GM21360 (cell line): ENCODE measurements around the gene CHAT.

ENCODE experiments used
- ATAC-seq: cut with Tn5 transposase; IDR thresholded peaks from one replicate; pipeline ENCODE4 v1.9.1; 2021; ENCODE audit warnings: mild to moderate bottlenecking, moderate library complexity; ENCODE audit not compliant: unreplicated experiment

Gene CHAT

DNA sequence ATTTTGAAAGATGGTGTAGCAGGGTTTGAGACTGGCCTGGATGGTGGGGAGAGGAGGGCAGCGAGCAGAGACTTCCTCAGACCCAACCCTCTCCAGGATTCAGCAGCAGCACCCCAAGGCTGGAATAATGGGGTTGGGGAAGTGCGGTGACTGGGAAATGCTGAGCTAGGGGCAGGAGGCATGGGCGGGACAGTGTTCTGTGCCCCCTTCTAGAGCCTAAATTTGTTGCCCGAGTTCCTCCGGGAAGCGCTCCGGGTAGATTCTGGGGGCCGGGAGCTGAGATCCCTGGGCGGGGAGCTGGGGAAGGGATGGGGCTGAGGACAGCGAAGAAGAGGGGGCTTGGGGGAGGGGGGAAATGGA, at the start of gene CHAT:
TSS of gene CHAT (plus strand) at position 156 of the 360 bp plus-strand sequence. CDS start at position 309, 153 bp downstream.
- no peak for ATAC-seq

DNA sequence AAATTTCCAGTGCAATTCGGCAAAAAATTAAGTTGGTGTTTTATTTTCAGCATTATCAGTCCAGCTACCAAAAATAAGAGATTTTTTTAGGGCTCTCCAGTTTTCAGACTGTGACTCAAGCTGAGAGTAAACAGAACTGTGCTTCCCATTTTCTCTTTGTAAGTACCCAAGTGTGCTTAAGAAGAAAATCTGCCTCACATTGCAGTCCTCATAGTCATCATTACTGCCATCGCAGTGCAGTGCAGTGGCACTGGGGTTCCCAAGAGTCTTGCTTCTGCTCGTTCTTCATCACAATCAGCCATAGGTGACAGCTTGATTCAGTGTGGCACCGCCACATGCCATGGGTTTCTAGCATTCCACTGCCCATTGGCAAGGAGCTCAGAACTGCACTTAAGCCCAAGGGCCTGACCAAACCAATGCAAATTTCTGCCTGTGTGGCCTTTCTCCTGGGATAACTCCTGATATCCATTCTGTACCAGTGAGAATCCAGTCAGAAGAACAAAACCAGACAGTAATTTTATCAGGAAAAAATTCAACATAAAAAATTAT, 49.3 kb upstream of the CHAT start:
- no peak for ATAC-seq

DNA sequence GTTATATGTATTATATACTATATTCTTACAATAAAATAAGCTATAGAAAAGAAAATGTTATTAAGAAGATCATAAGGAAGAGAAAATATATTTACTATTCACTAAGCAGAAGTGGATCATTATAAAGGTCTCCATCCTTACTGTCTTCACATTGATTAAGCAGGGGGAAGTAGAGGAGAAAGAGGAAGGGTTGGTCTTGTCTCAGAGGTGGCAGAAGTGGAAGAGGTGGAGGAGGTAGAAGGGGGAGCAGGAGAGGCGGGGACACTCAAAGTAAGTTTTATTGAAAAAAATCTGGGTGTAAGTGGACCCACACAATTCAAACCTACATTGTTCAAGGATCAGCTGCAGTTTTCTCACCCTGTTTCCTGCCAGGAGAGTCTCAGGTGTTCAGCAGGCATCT, 46.0 kb upstream of the CHAT start:
- no peak for ATAC-seq

DNA sequence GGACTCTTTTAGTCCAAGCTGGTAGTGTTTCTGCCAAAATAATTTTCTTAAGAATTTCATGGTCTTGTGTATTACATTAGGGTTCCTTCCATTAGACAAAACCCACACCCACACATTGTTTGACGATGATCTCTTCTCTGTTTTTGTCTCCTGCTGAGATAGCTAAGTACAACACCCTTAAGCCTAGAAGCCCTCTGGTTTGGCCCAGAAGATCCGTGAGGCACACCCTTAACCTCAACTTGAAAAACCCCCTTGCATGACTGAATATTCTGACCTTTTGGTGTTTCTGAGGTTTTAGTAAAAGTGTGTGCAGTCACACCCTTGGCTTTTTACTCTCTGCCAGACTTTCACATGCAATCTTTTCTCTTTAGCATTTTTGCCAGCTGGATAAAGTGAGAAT, 45.6 kb upstream of the CHAT start:
- ATAC-seq = peak; percentile 61

DNA sequence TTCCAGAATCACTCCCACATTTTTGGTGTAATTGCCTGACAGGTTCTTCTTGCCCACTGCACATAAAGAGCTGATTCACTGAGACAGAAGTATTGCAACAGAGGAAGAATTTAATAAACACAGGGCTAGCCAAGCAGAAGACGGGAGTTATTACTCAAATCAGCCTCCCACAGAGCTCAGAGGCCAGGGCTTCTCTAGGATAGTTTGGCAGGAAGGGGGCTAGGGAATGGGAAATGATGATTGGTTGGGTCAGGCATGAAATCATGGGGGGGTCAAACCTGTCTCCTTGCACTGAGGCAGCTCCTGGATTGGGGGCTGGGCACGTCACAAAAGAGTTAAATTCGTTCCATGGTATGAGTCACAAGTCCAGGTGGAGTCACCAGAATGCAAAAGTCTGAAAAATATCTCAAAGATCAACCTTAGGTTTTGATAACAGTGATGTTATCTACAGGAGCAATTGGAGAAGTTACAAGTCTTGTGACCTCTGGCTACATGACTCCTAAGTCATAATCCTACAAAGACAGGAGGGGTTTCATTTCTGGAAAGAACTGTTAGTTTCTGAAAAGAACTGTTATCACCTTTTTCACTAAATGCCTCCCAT, 44.7 kb upstream of the CHAT start:
- ATAC-seq = no peak

DNA sequence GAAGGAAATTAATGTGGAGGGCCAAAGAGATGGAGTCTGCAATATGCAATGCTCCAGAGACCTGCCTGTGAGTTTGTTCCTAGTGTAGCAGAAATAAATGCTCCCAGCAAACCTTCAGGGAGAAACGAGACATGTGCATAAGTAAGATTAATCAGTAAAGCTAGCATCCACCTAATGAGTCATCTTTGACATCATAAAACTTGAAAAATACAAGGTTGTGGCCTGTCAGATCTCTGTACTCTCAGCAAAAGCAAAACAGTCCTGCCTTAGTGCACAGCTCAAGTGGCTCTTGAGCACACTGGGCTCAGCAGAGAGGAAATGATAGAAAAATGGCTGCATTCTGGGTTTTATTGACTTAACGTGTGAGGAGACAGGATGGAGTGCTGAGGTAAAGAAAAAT, 42.4 kb upstream of the CHAT start:
- no peak for ATAC-seq

DNA sequence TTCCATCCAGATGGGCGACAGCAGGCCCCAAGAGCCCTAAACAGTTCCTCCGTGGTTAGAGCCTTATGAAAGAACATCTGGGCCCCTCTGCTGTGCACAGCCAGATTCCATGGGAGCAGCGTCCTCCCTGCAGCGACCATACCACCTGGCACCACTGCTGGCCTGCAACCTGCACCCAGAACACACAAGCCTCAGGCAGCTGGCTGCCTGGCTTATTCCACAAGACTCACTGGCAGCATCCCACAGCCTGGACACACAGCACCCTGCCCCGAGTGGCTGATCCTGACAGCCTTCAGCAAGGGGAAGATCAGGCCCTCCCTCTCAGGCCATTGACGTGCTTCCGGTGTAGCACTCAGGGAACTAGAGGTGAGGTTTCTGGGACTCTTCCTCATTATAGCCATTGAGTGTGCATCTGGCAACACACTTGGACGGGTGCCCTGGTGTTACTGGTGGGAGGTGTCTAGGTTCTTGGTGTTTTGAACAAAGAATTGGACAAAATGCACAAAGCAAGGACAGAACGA, 41.2 kb upstream of the CHAT start:
- no peak for ATAC-seq

DNA sequence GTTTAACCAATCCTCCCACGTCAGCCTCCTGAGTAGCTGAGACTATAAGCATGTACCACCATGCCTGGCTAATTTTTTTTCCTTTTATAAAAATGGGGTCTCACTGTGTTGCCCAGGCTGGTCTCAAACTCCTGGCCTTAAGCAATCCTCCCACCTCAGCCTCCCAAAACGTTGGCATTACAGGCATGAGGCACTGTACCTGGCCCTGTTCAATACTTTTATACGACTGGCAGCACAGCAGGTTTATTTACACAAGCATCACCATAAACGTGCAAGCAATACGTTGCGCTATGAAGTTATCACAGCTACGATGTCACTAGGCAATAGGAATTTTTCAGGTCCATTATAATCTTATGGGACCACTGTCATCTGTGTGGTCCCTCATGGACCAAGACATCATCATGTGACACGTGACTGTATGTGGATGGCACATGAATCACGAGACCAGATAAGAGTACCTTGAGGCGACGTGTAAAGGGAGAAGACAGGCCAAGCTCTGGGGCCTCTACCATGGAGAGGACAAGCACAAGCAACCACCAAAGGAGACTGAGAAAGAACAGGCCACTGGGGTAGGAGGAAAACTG, 38.3 kb upstream of the CHAT start:
- ATAC-seq = no peak

DNA sequence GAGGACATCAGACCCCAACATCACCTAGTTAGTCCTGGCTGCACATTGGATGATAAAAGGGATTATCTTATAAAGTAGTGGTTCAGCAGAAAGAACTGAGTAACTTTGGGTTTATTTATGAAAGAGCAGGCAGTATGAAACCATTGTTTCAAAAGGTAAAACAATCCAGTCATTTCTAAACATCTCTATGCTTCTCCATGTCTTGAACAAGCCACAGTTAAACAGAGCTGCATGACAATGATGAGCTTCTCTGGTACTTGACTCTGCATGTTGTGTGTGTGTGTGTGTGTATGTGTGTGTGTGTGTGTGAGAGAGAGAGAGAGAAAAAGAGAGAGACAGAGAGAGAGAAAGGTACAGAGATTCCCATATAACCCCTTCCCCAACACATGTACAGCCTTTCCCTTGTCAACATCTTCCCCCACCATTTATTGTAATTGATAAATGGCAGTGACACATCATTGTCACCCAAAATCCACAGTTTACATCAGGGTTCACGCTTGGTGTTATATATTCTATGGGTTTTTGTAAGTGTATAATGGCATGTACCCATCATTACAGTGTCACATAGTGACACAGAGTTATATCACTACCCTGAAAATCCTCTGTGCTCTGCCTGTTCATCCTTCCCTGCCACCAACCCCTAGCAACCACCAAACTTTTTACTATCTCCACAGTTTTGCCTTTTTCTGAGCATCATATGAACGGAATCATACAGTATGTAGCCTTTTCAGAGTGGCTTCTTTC, 36.5 kb upstream of the CHAT start:
- ATAC-seq = no peak

DNA sequence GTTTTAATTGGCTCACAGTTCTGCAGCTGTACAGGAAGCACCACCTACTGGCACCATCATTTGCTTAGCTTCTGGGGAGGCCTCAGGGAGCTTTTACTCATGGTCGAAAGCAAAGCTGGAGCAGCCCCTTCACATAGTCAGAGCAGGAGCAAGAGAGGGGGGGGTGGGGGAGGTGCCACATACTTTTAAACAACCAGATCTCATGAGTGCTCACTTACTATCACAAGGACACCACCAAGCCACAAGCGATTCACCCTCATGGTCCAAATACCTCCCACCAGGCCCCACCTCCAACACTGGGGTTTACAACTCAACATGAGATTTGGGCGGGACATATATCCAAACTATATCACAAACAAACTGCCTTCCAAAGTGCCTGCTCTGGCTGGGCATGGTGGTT, 35.4 kb upstream of the CHAT start:
- no peak for ATAC-seq

DNA sequence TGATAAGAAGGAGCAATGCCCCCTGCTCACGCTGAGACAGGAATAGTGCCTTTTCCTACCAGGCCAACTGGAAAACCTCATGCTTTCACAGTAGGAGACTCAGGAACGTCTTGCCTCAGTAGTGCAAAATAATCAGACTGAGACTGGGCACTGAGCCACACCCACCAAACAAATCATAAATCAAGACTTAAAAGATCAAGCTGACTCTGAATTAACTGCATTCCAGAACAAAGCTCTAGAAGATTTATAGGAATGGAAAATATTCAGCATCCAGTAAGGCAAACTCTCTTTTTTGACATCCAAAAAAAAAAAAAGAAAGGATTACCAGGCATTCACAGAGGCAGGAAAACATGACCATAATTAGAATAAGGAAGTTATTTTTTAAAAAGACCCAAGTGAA, 34.2 kb upstream of the CHAT start:
- ATAC-seq = no peak

DNA sequence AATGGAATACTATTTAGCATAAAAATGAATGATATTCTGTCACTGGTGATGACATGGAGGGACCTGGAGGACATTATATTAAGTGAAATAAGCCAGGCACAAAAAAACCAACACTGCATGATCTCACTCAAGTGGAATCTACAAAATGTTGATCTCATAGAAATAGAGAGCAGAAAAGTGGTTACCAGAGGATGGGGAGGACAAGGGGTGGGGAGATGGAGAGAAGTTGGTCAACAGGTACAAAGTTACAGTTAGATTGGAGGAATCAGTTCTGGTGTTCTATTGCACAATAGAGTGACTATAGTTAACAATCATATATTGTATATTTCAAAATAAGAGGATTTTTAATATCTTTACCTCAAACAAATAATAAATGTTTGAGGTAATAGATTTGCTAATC, 28.4 kb upstream of the CHAT start:
- ATAC-seq = no peak

DNA sequence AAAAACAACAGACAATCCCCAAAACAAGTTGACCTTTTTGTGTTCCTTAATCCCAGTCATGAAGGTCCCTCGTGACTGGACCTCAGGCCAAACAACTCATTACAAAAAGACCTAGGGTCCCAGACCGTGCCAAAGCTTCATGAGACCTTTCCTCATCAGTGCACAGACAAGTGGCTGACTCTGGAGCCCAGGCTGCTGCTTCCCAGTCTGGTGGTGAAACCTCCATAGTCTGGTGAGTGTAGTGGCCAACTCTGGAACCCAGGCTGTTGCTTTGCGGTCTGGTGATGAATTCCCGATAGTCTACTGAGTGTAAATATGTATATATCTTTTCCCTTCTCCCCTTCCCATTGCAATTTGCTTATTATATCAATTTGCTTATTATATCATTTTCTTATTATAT, 25.9 kb upstream of the CHAT start:
- no peak for ATAC-seq

DNA sequence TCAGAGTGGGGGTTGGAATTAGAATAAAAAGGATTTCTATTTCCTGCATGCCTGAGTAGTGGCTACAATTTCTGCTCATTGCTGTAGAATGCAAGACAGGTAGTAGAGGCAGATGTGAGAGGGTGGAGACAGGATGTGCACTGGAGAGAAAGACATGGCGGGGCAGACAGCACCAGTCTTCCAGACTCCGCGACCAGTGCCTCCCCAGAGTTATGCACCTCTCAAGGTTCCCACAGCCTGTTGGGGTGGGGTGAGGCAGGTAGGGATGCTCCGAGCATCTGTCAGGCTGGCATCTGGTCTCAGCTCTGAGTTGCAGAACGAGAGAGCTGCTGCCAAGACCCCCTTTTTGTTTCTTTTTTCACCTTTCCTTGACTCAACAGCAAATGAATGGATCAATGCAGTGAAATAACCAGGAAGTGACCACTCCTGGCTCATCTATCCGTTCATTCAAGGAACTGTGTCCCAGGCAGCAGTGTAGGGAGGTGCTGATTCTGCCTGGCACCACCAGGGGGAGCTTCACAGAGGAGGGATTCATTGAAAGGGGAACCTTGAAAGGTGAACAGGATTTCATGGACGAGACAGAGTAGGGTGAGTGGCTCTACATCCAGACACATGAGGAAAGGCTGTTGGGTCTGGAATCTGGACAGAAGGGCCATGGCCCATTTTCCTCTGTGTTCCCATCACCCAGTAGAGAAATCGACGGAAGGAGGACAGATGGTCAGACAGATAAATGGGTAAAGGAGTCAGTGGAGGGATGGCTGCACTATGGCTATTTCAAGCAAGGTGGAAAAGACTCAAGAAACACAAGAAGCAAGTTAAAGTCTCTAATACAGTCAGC, 20.9 kb upstream of the CHAT start:
- ATAC-seq = peak; percentile 76

DNA sequence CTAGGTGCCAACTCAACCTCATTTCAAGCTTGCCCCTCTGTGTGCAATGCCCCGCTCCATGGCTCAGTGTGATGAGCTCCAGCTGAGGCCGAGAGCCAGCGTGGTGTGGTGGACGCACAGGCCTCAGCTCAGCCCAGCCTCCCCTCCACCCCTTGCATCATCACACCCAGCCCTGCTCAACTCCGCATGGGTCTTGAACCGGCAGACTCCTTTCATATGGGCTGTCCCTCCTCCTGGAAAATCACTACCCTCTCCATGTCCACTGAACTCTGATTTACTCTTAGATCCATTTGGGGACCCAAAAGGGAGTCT, 20.3 kb upstream of the CHAT start:
- no peak for ATAC-seq

DNA sequence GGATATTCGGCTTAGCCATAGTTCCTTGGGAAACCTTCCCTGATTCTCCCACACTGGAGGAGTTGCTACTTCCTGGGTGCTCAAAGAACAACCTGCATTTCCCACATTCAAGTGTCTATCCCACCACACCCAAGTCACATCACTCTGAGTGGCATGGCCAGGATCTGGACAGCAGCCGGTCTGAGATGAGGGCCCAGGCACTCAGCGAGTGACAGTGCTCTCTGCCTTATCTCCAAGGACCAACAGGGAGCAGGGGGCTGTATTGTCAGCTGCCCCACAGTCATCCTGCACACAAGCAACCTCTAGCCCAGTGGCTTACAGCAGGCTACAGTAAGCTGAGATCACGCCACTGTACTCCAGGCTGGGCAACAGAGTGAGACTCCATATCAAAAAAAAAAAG, 19.8 kb upstream of the CHAT start:
- no peak for ATAC-seq

DNA sequence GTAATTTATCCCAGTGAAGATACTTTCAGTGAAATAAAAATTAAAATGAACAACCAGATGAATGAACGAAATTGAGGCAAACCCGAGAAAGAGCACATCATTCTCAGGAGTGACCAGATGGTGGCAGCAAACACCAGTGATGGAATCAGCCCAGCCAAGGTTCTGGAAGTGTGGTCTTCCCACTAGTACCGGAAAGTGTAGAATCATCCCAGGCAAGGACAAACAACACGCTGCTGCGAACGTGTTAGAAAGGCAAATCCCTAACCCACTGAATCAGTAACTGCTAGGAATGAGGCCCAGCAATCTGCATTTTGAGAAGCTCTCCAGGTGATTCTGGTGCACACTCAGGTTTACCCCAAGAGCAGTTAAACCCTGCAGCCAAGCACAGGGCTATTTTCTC, 19.2 kb upstream of the CHAT start:
- ATAC-seq = no peak

DNA sequence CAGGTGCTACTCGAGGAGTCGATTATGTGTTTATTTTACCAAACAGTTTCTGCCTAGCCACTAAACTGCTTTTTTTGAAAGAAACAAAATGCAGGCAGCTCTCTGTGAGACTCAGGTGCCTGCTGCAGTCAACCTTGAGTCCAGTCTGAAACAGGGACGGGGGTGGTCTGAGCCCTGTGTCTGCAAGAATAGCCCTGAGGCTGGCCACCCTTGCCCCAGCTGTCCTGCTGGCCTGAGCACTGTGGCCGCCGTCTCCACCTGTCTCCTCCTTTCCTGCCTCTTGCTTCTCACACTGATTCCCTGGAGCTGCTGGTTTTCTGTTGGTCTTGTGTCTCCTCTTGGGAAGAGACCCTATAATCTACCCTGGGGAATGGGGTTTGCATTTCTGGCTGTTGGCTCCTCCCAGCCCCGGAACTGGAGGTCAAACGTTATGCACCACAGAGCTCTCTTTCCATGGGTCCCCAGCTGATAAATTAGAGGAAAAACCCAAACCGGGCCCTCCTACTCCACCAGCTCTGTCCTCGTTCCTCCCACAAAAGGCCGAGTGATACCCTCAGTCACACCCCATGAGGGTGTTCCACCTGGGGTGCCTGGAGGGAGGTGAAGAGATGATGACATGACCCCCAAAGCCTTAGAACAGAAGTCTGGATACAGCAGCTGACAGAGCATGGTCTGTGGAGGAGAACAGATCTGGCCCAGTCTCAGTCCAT, 18.7 kb upstream of the CHAT start:
- no peak for ATAC-seq

DNA sequence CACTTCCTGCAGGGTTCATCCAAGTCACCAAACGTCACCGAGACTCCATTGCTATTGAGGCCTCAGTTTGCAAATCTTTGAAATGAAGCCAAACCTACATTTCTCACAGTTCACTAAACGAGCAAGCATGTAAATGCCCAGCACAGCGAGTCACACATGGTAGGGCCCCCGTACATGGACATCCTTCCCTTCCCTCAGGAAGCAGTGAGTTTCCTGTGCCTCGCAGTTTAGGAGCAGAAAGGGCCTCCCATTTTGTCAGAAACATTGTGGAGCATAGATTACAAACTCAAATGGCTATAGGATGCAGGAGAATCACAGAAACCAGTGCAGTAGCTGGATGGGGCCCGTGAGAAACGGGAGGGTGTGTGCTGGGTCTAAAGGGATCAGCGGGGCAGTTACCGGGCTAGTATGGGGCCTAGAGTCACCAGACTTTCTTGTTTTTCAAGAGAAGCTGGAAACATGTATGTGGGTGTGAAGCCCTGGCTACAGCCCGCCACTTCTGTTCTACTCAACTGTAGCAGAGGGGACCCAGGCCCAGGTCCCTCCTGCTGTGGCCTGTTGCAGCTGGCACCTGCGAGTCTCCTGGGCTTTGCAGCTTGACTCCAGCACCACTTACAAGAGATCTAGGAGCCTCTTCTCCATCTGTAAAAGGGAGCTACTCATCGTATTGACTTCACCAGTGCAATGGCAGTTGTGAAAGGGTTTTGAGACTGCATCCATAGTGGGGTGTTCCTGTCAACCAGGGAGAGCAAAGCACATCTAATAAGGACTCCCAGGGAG, 17.9 kb upstream of the CHAT start:
- ATAC-seq = no peak

DNA sequence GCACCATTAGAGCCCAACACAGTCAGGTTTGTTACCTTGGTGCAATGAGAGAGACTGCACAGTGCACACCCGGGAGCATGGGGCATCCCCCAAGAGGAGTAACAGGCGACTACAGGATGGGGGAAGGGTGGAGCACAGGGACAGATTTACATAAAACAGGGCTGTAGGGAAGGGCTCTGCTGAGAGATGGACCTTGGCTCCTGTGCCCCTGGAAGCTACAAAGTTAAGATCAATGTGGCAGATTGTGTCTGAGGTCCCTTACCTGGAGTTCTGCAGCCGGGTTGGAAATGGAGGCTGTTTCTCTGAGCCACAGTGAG, 17.4 kb upstream of the CHAT start:
- ATAC-seq = no peak
